Fibroblast of gingiva (primary cell): Measurements from ENCODE around the gene TEX48.

Experiments used
- DNase-seq: peaks from one replicate; pipeline ENCODE4 v3.0.0-alpha.2; 2011; ENCODE audit warnings: low read depth

TEX48 gene

DNA sequence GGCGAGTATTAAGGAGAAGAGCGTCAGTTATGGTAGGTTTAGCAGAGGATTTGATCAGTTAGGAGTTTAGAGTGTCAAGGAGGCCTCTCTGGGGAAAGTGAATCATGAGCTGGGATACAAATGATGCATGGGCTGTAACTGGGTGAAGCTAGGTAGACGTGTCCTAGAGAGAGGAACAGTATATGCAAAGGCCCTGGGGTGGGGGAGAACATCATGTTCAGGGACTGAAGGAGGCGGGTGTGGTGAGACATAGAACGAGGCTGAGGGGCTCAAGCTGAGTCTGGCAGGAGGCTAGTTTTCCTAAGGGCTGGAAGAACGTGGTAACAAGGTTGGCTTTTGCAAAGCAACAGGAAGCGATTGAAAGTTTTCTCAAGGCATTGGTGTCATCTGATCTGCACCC lies 60.4 kb downstream of the TEX48 start:
- DNase-seq: no peak

DNA sequence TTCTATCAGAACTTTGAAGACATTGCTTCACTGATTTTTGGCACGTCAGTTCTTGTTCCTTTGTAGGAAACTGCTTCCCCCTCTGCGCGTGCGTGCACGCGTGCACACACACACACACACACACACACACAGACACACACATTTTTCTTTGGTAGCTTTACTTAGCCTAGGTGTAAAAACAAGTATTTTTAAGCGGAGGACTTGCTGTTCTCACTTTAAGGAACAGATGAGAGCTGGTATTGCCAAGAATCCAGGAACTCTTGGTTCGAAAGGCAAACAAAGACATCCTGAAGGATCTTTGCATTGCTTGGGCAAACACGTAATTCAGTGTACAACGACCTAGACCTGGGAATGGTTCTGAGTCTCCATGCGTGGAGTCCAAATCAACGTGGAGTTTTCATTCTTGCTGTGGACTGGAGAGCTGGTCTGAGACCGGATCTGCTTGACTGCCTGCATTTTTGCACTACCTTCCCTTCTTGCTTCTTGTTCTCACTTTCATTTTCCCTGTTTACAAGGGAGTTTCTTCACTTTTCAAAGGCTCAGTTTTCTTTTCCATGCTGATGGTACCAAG lies 62.7 kb downstream of the TEX48 start:
- DNase-seq: no peak

DNA sequence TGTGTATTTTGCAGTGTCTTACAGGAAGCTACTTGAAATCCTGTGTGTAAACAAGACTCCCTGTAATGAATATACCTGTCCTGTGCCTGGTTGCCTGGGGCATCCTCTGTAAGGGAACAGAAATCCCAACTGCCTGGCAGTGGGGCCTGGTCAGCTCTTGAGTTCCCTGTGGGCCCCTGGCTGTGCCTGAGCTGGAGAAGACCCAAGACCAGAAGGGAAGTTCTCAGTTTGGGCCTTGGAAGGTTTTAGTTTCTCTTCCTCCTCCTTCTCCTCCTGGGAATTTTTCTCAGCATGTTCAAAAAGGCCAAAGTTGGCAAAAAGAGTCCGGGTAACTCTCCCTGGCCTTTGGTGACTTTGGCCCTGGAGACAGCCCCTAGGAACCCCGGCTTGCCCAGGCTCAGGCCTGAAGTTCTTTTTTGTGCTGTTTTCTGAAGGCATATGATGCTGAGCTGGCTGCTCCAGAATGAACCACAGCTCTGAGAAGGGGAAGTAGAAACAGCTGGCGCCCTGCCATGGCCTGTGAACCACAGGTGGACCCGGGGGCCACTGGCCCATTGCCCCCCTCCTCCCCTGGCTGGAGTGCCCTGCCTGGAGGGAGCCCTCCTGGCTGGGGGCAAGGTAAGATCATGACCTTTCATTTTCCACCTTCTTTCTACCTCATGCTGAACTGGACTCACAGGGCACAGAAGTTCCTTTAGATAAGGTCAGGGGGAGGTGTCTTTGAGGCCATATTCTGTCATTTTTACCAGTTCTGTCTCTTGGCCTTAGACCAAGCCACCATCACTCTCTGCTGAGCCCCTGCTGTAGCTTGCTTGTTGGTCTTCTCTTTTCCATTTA lies 65.1 kb downstream of the TEX48 start:
- no peak for DNase-seq
